PC-3 (cell line): Measurements from ENCODE around the gene OCSTAMP. TPM values are rescaled to one million over a fixed set of nuclear protein-coding genes. Genes with fewer than 3 reads are reported as not detected.
A peak's percentile ranks its signal among the peaks of the same experiment; 100 is the strongest.

ENCODE experiments used
- ATAC-seq: fragments of 200-7000 bp; cut with Tn5 transposase; 2 replicates; pipeline ENCODE4 v1.9.1; 2020; ENCODE audit warnings: mild to moderate bottlenecking, moderate library complexity
- BruUV-seq: library from RNA; stranded (reverse); fragments of 400-500 nt; replicated peaks from 2 replicates; lab custom pipeline; 2021; lab: Mats Ljungman, UMichigan
- CTCF ChIA-PET: fragments of 300-600 bp; sonication (Branson Sonifier 250); formaldehyde crosslinking; loops from one replicate; lab custom pipeline; 2022; ENCODE audit warnings: antibody characterized with exemption; lab: Charles Lee
- POLR2A ChIA-PET: fragments of 300-600 bp; sonication (Branson Sonifier 250); formaldehyde crosslinking; loops from one replicate; lab custom pipeline; 2022; ENCODE audit warnings: antibody characterized with exemption; ENCODE audit not compliant: unreplicated experiment; lab: Charles Lee
- DNase-seq: peaks from one replicate; pipeline ENCODE4 v3.0.0-alpha.2; 2015
- H2AFZ ChIP-seq: fragments of 300-600 bp; sonication (generic); 2 replicates; pipeline ENCODE4 v1.6.0; 2016; ENCODE audit warnings: antibody characterized with exemption, low read length
- H3F3A ChIP-seq: fragments of 300-600 bp; sonication (generic); one replicate; pipeline ENCODE4 v1.6.0; 2017; ENCODE audit warnings: antibody characterized with exemption, low read length, control low read depth, mild to moderate bottlenecking; ENCODE audit not compliant: unreplicated experiment
- H3K27ac ChIP-seq: fragments of 300-600 bp; sonication (generic); 2 replicates; pipeline ENCODE4 v1.5.1; 2016; ENCODE audit warnings: mild to moderate bottlenecking, low read length
- H3K27me3 ChIP-seq: fragments of 300-600 bp; sonication (generic); 2 replicates; pipeline ENCODE4 v1.6.1; 2016; ENCODE audit warnings: low read length, mixed read lengths
- H3K36me3 ChIP-seq: fragments of 300-600 bp; sonication (generic); 2 replicates; pipeline ENCODE4 v1.6.1; 2016; ENCODE audit warnings: low read depth, mixed run types, low read length, mixed read lengths
- H3K4me1 ChIP-seq: fragments of 300-600 bp; sonication (generic); 2 replicates; pipeline ENCODE4 v1.5.1; 2016; ENCODE audit warnings: low read length; ENCODE audit not compliant: insufficient read depth
- H3K4me2 ChIP-seq: fragments of 300-600 bp; sonication (generic); 2 replicates; pipeline ENCODE4 v1.6.0; 2016; ENCODE audit warnings: low read length
- H3K4me3 ChIP-seq: fragments of 300-600 bp; sonication (generic); 2 replicates; pipeline ENCODE4 v1.5.1; 2016; ENCODE audit warnings: mild to moderate bottlenecking, low read length, mixed read lengths
- H3K79me2 ChIP-seq: fragments of 300-600 bp; sonication (generic); 2 replicates; pipeline ENCODE4 v1.6.1; 2017; ENCODE audit warnings: low read length, mixed read lengths
- H3K9ac ChIP-seq: fragments of 300-600 bp; sonication (generic); 2 replicates; pipeline ENCODE4 v1.6.0; 2016; ENCODE audit warnings: mild to moderate bottlenecking, low read length
- H3K9me2 ChIP-seq: fragments of 300-600 bp; sonication (generic); replicated peaks from 2 replicates; pipeline ENCODE4 v1.6.1; 2016; ENCODE audit warnings: mixed run types, low read length, mixed read lengths
- H3K9me3 ChIP-seq: fragments of 300-600 bp; sonication (generic); 2 replicates; pipeline ENCODE4 v1.6.1; 2016; ENCODE audit warnings: low read length, mixed read lengths
- H4K20me1 ChIP-seq: fragments of 300-600 bp; sonication (generic); 2 replicates; pipeline ENCODE4 v1.6.1; 2016; ENCODE audit warnings: low read length, mixed read lengths
- CTCF ChIP-seq: fragments of 300-600 bp; sonication (generic); conservative IDR thresholded peaks from 2 replicates; pipeline ENCODE4 v1.5.1; 2017; ENCODE audit warnings: antibody characterized with exemption, low read depth, mild to moderate bottlenecking, low read length
- EZH2 ChIP-seq: fragments of 300-600 bp; sonication (generic); IDR thresholded peaks from one replicate; pipeline ENCODE4 v1.6.1; 2017; ENCODE audit warnings: antibody characterized with exemption, mild to moderate bottlenecking, low read length; ENCODE audit not compliant: unreplicated experiment
- EZH2phosphoT487 ChIP-seq: fragments of 300-600 bp; sonication (generic); IDR thresholded peaks from 2 replicates; pipeline ENCODE4 v1.6.1; 2018; ENCODE audit warnings: mild to moderate bottlenecking, antibody characterized with exemption, low read length, borderline replicate concordance
- intact Hi-C: fragments of 100-400 bp; cut with micrococcal nuclease; formaldehyde crosslinking; loops from 2 replicates; pipeline ENCODE4 v1.9.0; 2023
- total RNA-seq: library from RNA; depleted of rRNA; stranded (reverse); fragments of >200 nt; gene quantifications from 2 replicates; pipeline ENCODE4 v1.2.3, GENCODE V29; 2014

The OCSTAMP gene
- total RNA-seq, 1 experiment from 2014 or later, result not detected

GRCh38 chr20:46575394-46575793 lies 24.9 kb upstream of the OCSTAMP start:
- Histone ChIP-seq H3K36me3 (no peaks in the 10 kb centered on the region), H3K4me3 (no peak overlapping the region), H3K4me1 (peaks cover 5% of the 10 kb centered on the region; the same call in 1 of the 2 replicates), H3F3A (no peaks in the 10 kb centered on the region), H3K27me3 (no peaks in the 10 kb centered on the region), H3K9ac (no peak overlapping the region), H3K4me2 (no peak overlapping the region), H3K79me2 (no peaks in the 10 kb centered on the region), H3K27ac (no peak overlapping the region), H3K9me2 (no peaks in the 10 kb centered on the region), H3K9me3 (no peaks in the 10 kb centered on the region), H4K20me1 (no peaks in the 10 kb centered on the region), H2AFZ (no peak overlapping the region)
- intact Hi-C loops, result no loop called here
- DNase-seq, result no peak
- CTCF ChIA-PET, result no interaction called here
- TF ChIP-seq EZH2phosphoT487 (no peak), EZH2 (no peak), CTCF (no peak)
- no TSS peak for BruUV-seq
- POLR2A ChIA-PET, result no interaction called here
- no peak for ATAC-seq

GRCh38 chr20:46573788-46574584 lies 23.5 kb upstream of the OCSTAMP start:
- Histone ChIP-seq H3K9ac (no peak overlapping the region), H3K36me3 (no peaks in the 10 kb centered on the region), H4K20me1 (no peaks in the 10 kb centered on the region), H3K4me2 (peak overlapping the region; percentile 71), H3K27me3 (no peaks in the 10 kb centered on the region), H3K9me2 (no peaks in the 10 kb centered on the region), H3K4me3 (peak overlapping the region; percentile 44), H3F3A (no peaks in the 10 kb centered on the region), H3K4me1 (peaks cover 5% of the 10 kb centered on the region; the same call in 1 of the 2 replicates), H3K27ac (no peak overlapping the region), H3K79me2 (no peaks in the 10 kb centered on the region), H2AFZ (peak overlapping the region; percentile 78), H3K9me3 (no peaks in the 10 kb centered on the region)
- ChIA-PET CTCF (no interaction called here), POLR2A (no interaction called here)
- no TSS peak for BruUV-seq
- TF ChIP-seq EZH2phosphoT487 (no peak), EZH2 (no peak), CTCF (no peak)
- intact Hi-C loops, result no loop called here
- DNase-seq (peak; percentile 44), ATAC-seq (peak; percentile 33; the same call in 1 of the 2 replicates)

- no peaks in the 10 kb centered on the region for H3K9me2 ChIP-seq
- peak overlapping the region; percentile 71 for H3K4me2 ChIP-seq
- no peaks in the 10 kb centered on the region for H3K36me3 ChIP-seq
- CTCF ChIA-PET, result no interaction called here
- BruUV-seq, result no TSS peak
- no peak overlapping the region for H3K4me3 ChIP-seq
- DNase-seq (no peak), ATAC-seq (no peak)
- intact Hi-C loops, result no loop called here
- H3K9me3 ChIP-seq, result no peaks in the 10 kb centered on the region
- no peaks in the 10 kb centered on the region for H3K27me3 ChIP-seq
- POLR2A ChIA-PET, result no interaction called here
- peaks cover 11% of the 10 kb centered on the region; the same call in 1 of the 2 replicates for H3K4me1 ChIP-seq
- TF ChIP-seq EZH2 (no peak), CTCF (no peak), EZH2phosphoT487 (no peak)
- no peak overlapping the region for H3K9ac ChIP-seq
- H3F3A ChIP-seq, result no peaks in the 10 kb centered on the region
- no peak overlapping the region for H3K27ac ChIP-seq
- no peaks in the 10 kb centered on the region for H4K20me1 ChIP-seq
- no peaks in the 10 kb centered on the region for H3K79me2 ChIP-seq
- H2AFZ ChIP-seq, result no peak overlapping the region
Measured at GRCh38 chr20:46573234-46573633, 22.8 kb upstream of the OCSTAMP start.
